Ascending aorta (tissue), 2 donors: Measurements from ENCODE around the gene LCE1E. TPM values are rescaled to one million over a fixed set of nuclear protein-coding genes. Genes with fewer than 3 reads are reported as not detected.

Source experiments
- DNase-seq, 2 donors: peaks; one replicate each; pipeline ENCODE4 v3.0.0-alpha.2; 2019; ENCODE audit warnings: low spot score in 2 of 2
- H3K27ac ChIP-seq, 2 donors: fragments of 200-600 bp; sonication (generic); one replicate each; pipeline ENCODE4 v1.5.1; 2016 to 2017; ENCODE audit warnings: mild to moderate bottlenecking in 1 of 2
- H3K27me3 ChIP-seq: fragments of 200-600 bp; sonication (generic); one replicate; pipeline ENCODE4 v1.5.1; 2017
- H3K36me3 ChIP-seq, 2 donors: fragments of 200-600 bp; sonication (generic); one replicate each; pipeline ENCODE4 v1.5.1; 2016
- H3K4me1 ChIP-seq, 2 donors: fragments of 200-600 bp; sonication (generic); one replicate each; pipeline ENCODE4 v1.5.1; 2016 to 2017; ENCODE audit warnings: mild to moderate bottlenecking in 1 of 2
- H3K4me3 ChIP-seq, 2 donors: fragments of 200-600 bp; sonication (generic); one replicate each; pipeline ENCODE4 v1.5.1; 2016 to 2017; ENCODE audit warnings: mild to moderate bottlenecking in 1 of 2
- H3K9me3 ChIP-seq, 2 donors: fragments of 200-600 bp; sonication (generic); one replicate each; pipeline ENCODE4 v1.5.1; 2016
- intact Hi-C: fragments of 100-400 bp; cut with DNase I; formaldehyde crosslinking; loops from one replicate; pipeline ENCODE4 v1.15.1; 2023
- total RNA-seq: library from RNA; depleted of rRNA; stranded (reverse); fragments of >200 nt; gene quantifications from one replicate; pipeline ENCODE4 v1.1.0, GENCODE V29; 2016
- TF ChIP-seq, protein P1 (sequence below), 3 experiments: fragments of 200-600 bp in 2 of 3; fragments of 450-650 bp in 1 of 3; sonication (generic) in 2 of 3; IDR thresholded peaks; one replicate each; pipeline ENCODE4 v1.5.1; 2016 to 2019; ENCODE audit warnings: antibody characterized with exemption in 3 of 3, mild to moderate bottlenecking in 1 of 3, moderate library complexity in 1 of 3

Gene LCE1E, protein sequence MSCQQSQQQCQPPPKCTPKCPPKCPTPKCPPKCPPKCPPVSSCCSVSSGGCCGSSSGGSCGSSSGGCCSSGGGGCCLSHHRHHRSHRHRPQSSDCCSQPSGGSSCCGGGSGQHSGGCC
- not detected for total RNA-seq

DNA sequence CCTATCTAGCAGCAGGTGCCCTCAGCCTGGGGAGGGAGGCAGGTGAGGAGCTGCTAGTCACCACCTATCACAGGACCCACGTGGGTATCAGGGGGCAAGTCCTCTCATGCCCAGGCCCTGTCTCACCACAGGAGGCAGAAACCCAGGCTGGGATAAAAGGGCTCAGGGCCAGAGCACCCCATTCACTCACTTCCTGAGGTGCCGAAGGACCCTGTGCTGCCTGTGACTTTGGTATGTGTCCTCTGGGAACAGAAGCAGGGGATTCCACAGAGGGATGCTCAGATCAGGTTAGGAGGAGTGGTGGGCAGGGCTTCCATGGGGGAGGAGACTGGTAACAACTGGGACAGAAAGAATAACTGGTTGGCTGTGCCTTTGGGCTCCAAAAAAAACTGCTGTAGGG, at the start of gene LCE1E:
Gene LCE1E (plus strand): TSS at position 181 of the 400 bp plus-strand sequence. CDS start 1,043 bp downstream, outside the sequence.
- TF ChIP-seq, protein P1, sequence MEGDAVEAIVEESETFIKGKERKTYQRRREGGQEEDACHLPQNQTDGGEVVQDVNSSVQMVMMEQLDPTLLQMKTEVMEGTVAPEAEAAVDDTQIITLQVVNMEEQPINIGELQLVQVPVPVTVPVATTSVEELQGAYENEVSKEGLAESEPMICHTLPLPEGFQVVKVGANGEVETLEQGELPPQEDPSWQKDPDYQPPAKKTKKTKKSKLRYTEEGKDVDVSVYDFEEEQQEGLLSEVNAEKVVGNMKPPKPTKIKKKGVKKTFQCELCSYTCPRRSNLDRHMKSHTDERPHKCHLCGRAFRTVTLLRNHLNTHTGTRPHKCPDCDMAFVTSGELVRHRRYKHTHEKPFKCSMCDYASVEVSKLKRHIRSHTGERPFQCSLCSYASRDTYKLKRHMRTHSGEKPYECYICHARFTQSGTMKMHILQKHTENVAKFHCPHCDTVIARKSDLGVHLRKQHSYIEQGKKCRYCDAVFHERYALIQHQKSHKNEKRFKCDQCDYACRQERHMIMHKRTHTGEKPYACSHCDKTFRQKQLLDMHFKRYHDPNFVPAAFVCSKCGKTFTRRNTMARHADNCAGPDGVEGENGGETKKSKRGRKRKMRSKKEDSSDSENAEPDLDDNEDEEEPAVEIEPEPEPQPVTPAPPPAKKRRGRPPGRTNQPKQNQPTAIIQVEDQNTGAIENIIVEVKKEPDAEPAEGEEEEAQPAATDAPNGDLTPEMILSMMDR (IDR thresholded peaks at IDR 0.05) = no peak
- Histone ChIP-seq H3K4me3 (no peak within 1 kb of the TSS), H3K36me3 (no peaks in the 10 kb centered on the region), H3K27me3 (no peaks in the 10 kb centered on the region), H3K4me1 (no peaks in the 10 kb centered on the region), H3K27ac (no peak within 1 kb of the TSS), H3K9me3 (no peaks in the 10 kb centered on the region)
- no peak for DNase-seq
- intact Hi-C loops = no loop called here

DNA sequence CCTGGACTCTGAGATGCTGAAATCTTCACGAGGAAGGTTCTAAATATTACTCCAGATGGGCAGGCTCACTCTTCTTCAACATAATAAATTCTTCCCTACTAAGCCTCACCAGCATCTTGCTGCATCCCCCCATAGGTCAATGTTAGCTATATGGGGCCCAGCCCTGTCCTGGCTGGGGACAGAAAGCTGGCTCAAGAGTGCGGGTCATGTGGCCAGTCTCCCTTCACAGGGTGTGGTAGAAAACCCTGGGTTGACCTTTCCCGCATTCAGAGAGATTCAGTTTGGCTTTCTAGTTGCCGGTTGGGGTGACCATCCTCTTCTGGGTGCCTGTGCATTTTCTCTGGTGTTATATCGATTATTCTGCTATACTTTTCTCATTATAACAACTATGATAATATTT, 48.1 kb upstream of the LCE1E start:
- H3K4me1 ChIP-seq = no peaks in the 10 kb centered on the region

DNA sequence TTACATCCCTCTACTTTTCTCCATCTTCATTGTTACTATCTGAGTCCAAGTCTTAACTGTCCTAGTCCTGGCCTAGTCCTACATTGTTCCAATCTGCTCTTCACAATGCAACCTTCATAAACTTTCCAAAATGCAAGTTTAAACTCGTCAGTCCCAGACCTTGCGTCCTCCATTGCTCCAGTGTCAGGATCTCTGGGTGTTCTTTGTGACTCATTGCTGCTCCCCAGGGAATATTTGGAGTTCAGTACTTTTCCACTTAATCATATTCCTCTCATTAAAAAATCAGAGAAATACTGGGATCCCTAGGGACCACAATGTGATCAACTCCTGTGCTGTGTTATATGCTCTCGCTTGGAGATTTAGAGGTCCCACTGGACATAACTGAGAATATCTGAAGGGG, 46.2 kb upstream of the LCE1E start:
- TF ChIP-seq, protein P1 (IDR thresholded peaks at IDR 0.05) = no peak

More for the DNA sequence above, 48.1 kb upstream of the LCE1E start:
- Histone ChIP-seq H3K27me3 (no peaks in the 10 kb centered on the region), H3K27ac (no peak overlapping the region), H3K9me3 (no peaks in the 10 kb centered on the region), H3K4me3 (no peak overlapping the region), H3K36me3 (no peaks in the 10 kb centered on the region)
- no peak for DNase-seq
- TF ChIP-seq, protein P1 (IDR thresholded peaks at IDR 0.05) = no peak
- intact Hi-C loops = no loop called here

DNA sequence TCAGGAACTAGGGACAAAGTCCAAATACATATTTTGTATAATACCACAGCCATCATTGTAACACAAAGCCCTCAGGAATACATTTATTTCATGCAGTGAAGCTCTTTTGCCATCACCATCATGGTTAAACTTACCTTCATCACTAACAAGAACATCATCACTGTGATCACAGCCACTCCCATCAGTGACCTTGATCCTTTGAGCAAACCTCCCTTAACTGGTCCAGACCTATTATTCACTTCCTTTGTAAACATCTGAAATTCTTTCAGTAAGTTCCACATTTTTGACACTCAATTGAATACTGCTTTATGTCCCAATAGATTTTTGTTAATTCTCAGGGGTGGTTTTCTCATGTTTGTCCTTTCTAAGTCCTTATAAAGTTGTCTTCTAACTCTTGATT, 44.4 kb upstream of the LCE1E start:
- TF ChIP-seq, protein P1 (IDR thresholded peaks at IDR 0.05) = no peak
- intact Hi-C loops = no loop called here
- H3K36me3 ChIP-seq = no peaks in the 10 kb centered on the region
- H3K9me3 ChIP-seq = no peaks in the 10 kb centered on the region
- H3K27me3 ChIP-seq = no peaks in the 10 kb centered on the region
- DNase-seq = no peak
- H3K4me3 ChIP-seq = no peak overlapping the region
- H3K4me1 ChIP-seq = no peaks in the 10 kb centered on the region
- H3K27ac ChIP-seq = no peak overlapping the region

More for the DNA sequence above, 46.2 kb upstream of the LCE1E start:
- intact Hi-C loops = no loop called here
- no peaks in the 10 kb centered on the region for H3K4me1 ChIP-seq
- no peaks in the 10 kb centered on the region for H3K27me3 ChIP-seq
- no peak overlapping the region for H3K27ac ChIP-seq
- H3K9me3 ChIP-seq = no peaks in the 10 kb centered on the region
- no peak overlapping the region for H3K4me3 ChIP-seq
- no peak for DNase-seq
- H3K36me3 ChIP-seq = no peaks in the 10 kb centered on the region

DNA sequence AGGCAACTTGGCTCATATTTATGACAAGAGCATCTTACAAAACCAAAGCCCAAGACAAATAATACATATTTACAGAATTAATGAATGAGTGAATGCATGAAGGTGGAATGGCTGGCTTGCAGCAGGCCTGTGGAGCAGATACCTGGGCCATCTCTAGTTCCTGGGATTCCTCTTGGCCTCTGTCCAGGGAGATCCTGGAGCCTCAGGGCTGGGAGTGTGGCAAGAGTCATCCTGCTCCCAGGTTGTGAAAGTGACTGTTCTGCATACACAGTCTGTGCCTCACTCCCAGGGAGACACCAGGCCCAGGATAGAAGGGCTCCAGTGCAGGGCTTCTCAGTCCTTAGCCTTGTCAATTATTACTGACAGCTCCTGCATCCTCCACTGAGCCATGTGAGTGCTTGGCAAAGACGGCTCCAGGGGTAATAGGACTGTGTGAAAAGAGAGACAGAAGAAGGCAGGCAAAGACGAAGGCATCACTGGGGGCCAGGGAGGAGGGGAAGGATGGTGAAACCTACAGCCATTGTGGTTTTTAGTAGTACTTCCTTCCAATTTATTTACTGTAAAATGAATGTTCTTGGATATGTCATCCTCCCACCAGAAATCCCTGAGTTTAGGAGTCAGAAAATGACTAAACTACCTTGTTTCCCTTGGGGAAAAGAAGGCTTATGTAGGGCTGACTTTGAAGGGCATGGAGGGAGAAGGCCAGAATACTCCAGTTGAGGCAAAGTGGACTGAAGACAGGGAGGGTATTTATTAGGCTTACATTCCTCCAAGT, 42.5 kb upstream of the LCE1E start:
- H3K36me3 ChIP-seq = no peaks in the 10 kb centered on the region
- no peak for DNase-seq
- intact Hi-C loops = no loop called here

More for the DNA sequence above, 42.5 kb upstream of the LCE1E start:
- H3K27ac ChIP-seq = no peak overlapping the region
- no peaks in the 10 kb centered on the region for H3K9me3 ChIP-seq
- no peak overlapping the region for H3K4me3 ChIP-seq
- TF ChIP-seq, protein P1 (IDR thresholded peaks at IDR 0.05) = no peak
- H3K27me3 ChIP-seq = no peaks in the 10 kb centered on the region
- H3K4me1 ChIP-seq = no peaks in the 10 kb centered on the region
